ENCODE results near the gene PLXNA2. TPM values are rescaled to one million over a fixed set of nuclear protein-coding genes. Genes with fewer than 3 reads are reported as not detected.

The PLXNA2 gene
- total RNA-seq, 1 experiment from 2014 or later = 10.2 TPM

- Histone ChIP-seq H3K4me2 (peak overlapping the region; percentile 84), H4K20me1 (ENCODE audit: insufficient read depth) (0 out of 2 replicates have a peak, but pooled peaks cover 5% of the 10 kb centered on the region), H3F3A (ENCODE audit: insufficient read depth, low read depth) (peaks cover 6% of the 10 kb centered on the region; the same call in 1 of the 2 replicates), H3K4me3 (peak overlapping the region; percentile 94), H3K9me2 (ENCODE audit: insufficient read depth) (no peaks in the 10 kb centered on the region), H3K79me2 (ENCODE audit: low read depth) (peaks cover 37% of the 10 kb centered on the region), H3K27ac (no peak overlapping the region), H3K4me1 (replicated peaks; ENCODE audit: insufficient read depth) (peaks cover 28% of the 10 kb centered on the region), H3K27me3 (ENCODE audit: insufficient read depth, low read depth) (peaks cover 4% of the 10 kb centered on the region; the same call in 1 of the 2 replicates), H3K9me3 (ENCODE audit: insufficient read depth, low read depth) (no peaks in the 10 kb centered on the region), H2AFZ (peak overlapping the region; percentile 56; the same call in 1 of the 2 replicates), H3K36me3 (ENCODE audit: low read depth) (no peaks in the 10 kb centered on the region)
- BruUV-seq (replicated peaks) = no TSS peak
- CTCF ChIA-PET = interaction anchor here (0.6 to 2.2 kb wide), 11 partner anchors 51 to 327 kb away, joined by 3 to 16 read pairs (median 4); no protein-coding TSS in a partner anchor
- peak; percentile 86 for TF ChIP-seq CTCF (conservative IDR thresholded peaks at IDR 0.05)
- no peak for TF ChIP-seq EZH2 (IDR thresholded peaks at IDR 0.05; ENCODE audit: low read depth)
- POLR2A ChIA-PET (ENCODE audit: unreplicated experiment) = no interaction called here
- peak; percentile 74 to 76 for DNase-seq
- intact Hi-C loops (cut with micrococcal nuclease; ENCODE audit: unreplicated experiment) = loop anchor here (1.0 to 10.0 kb wide), 7 partner anchors 108 to 1268 kb away; no protein-coding TSS in a partner anchor
Measured at GRCh38 chr1:208245185-208245705, 1.1 kb upstream of the PLXNA2 start.

- BruUV-seq (replicated peaks) = no TSS peak
- Histone ChIP-seq H3K4me3 (peak overlapping the region; percentile 94), H3K4me2 (peak overlapping the region; percentile 84), H3F3A (ENCODE audit: insufficient read depth, low read depth) (peaks cover 6% of the 10 kb centered on the region; the same call in 1 of the 2 replicates), H3K27ac (no peak overlapping the region), H3K27me3 (ENCODE audit: insufficient read depth, low read depth) (no peaks in the 10 kb centered on the region), H3K4me1 (replicated peaks; ENCODE audit: insufficient read depth) (peaks cover 36% of the 10 kb centered on the region), H3K9me3 (ENCODE audit: insufficient read depth, low read depth) (no peaks in the 10 kb centered on the region), H4K20me1 (ENCODE audit: insufficient read depth) (0 out of 2 replicates have a peak, but pooled peaks cover 5% of the 10 kb centered on the region), H3K79me2 (ENCODE audit: low read depth) (peaks cover 46% of the 10 kb centered on the region), H3K9me2 (ENCODE audit: insufficient read depth) (no peaks in the 10 kb centered on the region), H2AFZ (peak overlapping the region; percentile 89), H3K36me3 (ENCODE audit: low read depth) (no peaks in the 10 kb centered on the region)
- ChIA-PET POLR2A (ENCODE audit: unreplicated experiment) (interaction anchor here (0.6 kb wide), 1 partner anchor 111 kb away, joined by 4 read pairs; no protein-coding TSS in a partner anchor), CTCF (interaction anchor here (0.6 to 2.2 kb wide), 10 partner anchors 22 to 358 kb away, joined by 3 to 16 read pairs (median 4); no protein-coding TSS in a partner anchor)
- TF ChIP-seq EZH2 (IDR thresholded peaks at IDR 0.05; ENCODE audit: low read depth) = no peak
- DNase-seq = no peak
- intact Hi-C loops (cut with micrococcal nuclease; ENCODE audit: unreplicated experiment) = loop anchor here (10.0 kb wide), 1 partner anchor 1111 kb away; no protein-coding TSS in a partner anchor
Measured at GRCh38 chr1:208243527-208243966, 637 bp downstream of the PLXNA2 start.

- TF ChIP-seq CTCF (conservative IDR thresholded peaks at IDR 0.05) (no peak), EZH2 (IDR thresholded peaks at IDR 0.05; ENCODE audit: low read depth) (no peak)
- CTCF ChIA-PET = interaction anchor here (0.6 to 1.8 kb wide), 9 partner anchors 20 to 356 kb away, joined by 3 to 16 read pairs (median 3); no protein-coding TSS in a partner anchor
- H3K4me2 ChIP-seq = peak overlapping the region; percentile 84
- H3K27ac ChIP-seq = no peak overlapping the region
- BruUV-seq (replicated peaks) = no TSS peak
- H3K9me3 ChIP-seq (ENCODE audit: insufficient read depth, low read depth) = no peaks in the 10 kb centered on the region
- peak overlapping the region; percentile 94 for H3K4me3 ChIP-seq
- H3K4me1 ChIP-seq (replicated peaks; ENCODE audit: insufficient read depth) = peaks cover 36% of the 10 kb centered on the region
- peak in 1 of 2 experiments; percentile 37 for DNase-seq
- peaks cover 6% of the 10 kb centered on the region; the same call in 1 of the 2 replicates for H3F3A ChIP-seq (ENCODE audit: insufficient read depth, low read depth)
- H3K27me3 ChIP-seq (ENCODE audit: insufficient read depth, low read depth) = no peaks in the 10 kb centered on the region
- H2AFZ ChIP-seq = peak overlapping the region; percentile 89
- peaks cover 51% of the 10 kb centered on the region for H3K79me2 ChIP-seq (ENCODE audit: low read depth)
- intact Hi-C loops (cut with micrococcal nuclease; ENCODE audit: unreplicated experiment) = loop anchor here (10.0 kb wide), 1 partner anchor 1112 kb away; no protein-coding TSS in a partner anchor
- H3K36me3 ChIP-seq (ENCODE audit: low read depth) = no peaks in the 10 kb centered on the region
- no peaks in the 10 kb centered on the region for H3K9me2 ChIP-seq (ENCODE audit: insufficient read depth)
- H4K20me1 ChIP-seq (ENCODE audit: insufficient read depth) = 0 out of 2 replicates have a peak, but pooled peaks cover 5% of the 10 kb centered on the region
- POLR2A ChIA-PET (ENCODE audit: unreplicated experiment) = no interaction called here
Measured at GRCh38 chr1:208242941-208243526, 1.1 kb downstream of the PLXNA2 start.

Data from PC-9 (cell line).